Subcutaneous abdominal adipose tissue (tissue), 5 donors: ENCODE results near the gene ATP2B1.

Experiments
- H3K27ac ChIP-seq: one replicate; pipeline ENCODE4 v1.7.0; 2013; ENCODE audit warnings: low read depth, mild to moderate bottlenecking, inconsistent platforms, low read length, moderate library complexity
- H3K27me3 ChIP-seq, 5 donors: one replicate each; pipeline ENCODE4 v1.7.0; 2013; ENCODE audit warnings: low read length in 5 of 5, inconsistent platforms in 1 of 5; ENCODE audit not compliant: control insufficient read depth in 5 of 5, insufficient read depth in 4 of 5
- H3K36me3 ChIP-seq, 5 donors: one replicate each; pipeline ENCODE4 v1.7.0; 2013; ENCODE audit warnings: low read length in 5 of 5; ENCODE audit not compliant: control insufficient read depth in 5 of 5, insufficient read depth in 5 of 5
- H3K4me1 ChIP-seq, 5 donors: one replicate each; pipeline ENCODE4 v1.7.0; 2013; ENCODE audit warnings: low read length in 5 of 5, mild to moderate bottlenecking in 3 of 5, moderate library complexity in 1 of 5; ENCODE audit not compliant: control insufficient read depth in 5 of 5, insufficient read depth in 5 of 5
- H3K4me3 ChIP-seq, 5 donors: one replicate each; pipeline ENCODE4 v1.7.0; 2013; ENCODE audit warnings: low read length in 5 of 5, low read depth in 1 of 5
- H3K9ac ChIP-seq, 5 donors: one replicate each; pipeline ENCODE4 v1.7.0; 2013; ENCODE audit warnings: low read length in 5 of 5, mild to moderate bottlenecking in 4 of 5, moderate library complexity in 3 of 5
- H3K9me3 ChIP-seq, 5 donors: one replicate each; pipeline ENCODE4 v1.7.0; 2013; ENCODE audit warnings: low read length in 5 of 5; ENCODE audit not compliant: control insufficient read depth in 5 of 5
- donor health status: healthy.
- donor health status: healthy.
- donor health status: healthy.
- donor health status: healthy.
- donor health status: healthy.

ATP2B1 gene

GRCh38 chr12:89619764-89620163 lies 88.9 kb downstream of the ATP2B1 start:
- Histone ChIP-seq H3K27ac (no peak overlapping the region), H3K4me1 (no peaks in the 10 kb centered on the region), H3K9ac (no peak overlapping the region), H3K4me3 (no peak overlapping the region), H3K27me3 (no peaks in the 10 kb centered on the region), H3K9me3 (no peaks in the 10 kb centered on the region), H3K36me3 (peaks cover 4 to 26% (median 16%) of the 10 kb centered on the region in 5 donors)

DNA sequence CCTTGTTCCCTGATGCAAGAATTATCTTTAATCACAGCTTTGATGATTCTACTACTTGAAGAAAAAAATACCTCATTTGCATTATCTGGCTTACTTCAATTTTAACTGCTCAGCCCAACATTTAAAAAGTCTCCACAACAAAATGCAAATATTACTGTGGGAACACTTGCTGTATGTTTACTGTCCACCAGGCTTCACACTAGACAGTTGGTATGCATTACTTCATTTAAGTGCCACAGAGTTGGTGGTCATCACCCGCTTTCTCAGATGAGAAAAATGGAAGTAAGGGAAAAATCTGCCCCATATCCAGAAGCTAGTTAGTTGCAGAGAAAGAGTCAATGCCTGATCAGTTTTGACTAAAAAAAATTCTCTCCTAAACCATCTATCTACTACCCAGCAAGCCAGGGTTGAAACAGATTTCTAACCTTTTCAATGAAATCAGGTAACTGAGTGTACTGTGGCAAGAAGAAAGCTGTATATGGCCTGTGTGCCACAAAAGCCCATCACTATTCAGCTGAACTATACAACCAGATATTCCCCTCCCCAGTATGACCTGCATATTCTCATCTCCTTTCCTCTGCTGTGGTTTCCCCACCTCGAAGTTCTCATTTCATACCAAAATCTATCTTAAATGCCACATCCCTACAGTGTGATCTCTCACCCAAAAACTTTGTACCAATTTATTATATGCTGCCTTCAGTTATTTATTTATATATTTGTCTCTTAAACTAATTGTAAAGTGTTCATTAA lies 90.3 kb downstream of the ATP2B1 start:
- Histone ChIP-seq H3K27ac (no peak overlapping the region), H3K27me3 (no peaks in the 10 kb centered on the region), H3K9me3 (no peaks in the 10 kb centered on the region), H3K9ac (no peak overlapping the region), H3K4me3 (no peak overlapping the region), H3K4me1 (no peaks in the 10 kb centered on the region), H3K36me3 (peaks cover 0 to 19% (median 14%) of the 10 kb centered on the region in 5 donors)

DNA sequence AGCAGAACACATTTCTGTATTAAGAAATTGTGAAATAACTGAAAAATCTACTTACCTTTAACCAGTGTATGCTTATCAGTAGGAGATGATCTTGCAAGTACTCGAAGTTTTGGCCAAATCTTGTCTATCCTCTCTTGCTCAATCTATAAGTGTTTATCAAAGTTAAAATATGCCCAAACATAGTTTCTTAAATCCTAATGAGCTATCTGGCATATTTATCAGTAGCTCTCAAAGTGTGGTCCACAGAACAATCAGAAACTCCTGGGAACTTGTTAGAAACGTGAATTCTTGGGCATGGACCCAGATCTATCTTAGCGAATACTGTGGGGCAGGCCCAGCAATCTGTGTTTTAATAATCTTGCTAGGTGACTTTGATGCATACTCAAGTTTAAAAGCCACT lies 98.3 kb downstream of the ATP2B1 start:
- Histone ChIP-seq H3K9ac (no peak overlapping the region), H3K9me3 (no peaks in the 10 kb centered on the region), H3K27me3 (no peaks in the 10 kb centered on the region), H3K36me3 (peaks cover 12 to 27% (median 23%) of the 10 kb centered on the region in 5 donors), H3K4me1 (no peaks in the 10 kb centered on the region), H3K27ac (no peak overlapping the region), H3K4me3 (no peak overlapping the region)

- Histone ChIP-seq H3K4me1 (peaks cover 0 to under 1% (median 0%) of the 10 kb centered on the region in 5 donors), H3K9me3 (no peaks in the 10 kb centered on the region), H3K4me3 (no peak overlapping the region), H3K27me3 (no peaks in the 10 kb centered on the region), H3K9ac (no peak overlapping the region), H3K36me3 (peaks cover 21 to 34% (median 29%) of the 10 kb centered on the region in 5 donors), H3K27ac (no peak overlapping the region)
Measured at GRCh38 chr12:89603678-89604077, 105.0 kb downstream of the ATP2B1 start.

DNA sequence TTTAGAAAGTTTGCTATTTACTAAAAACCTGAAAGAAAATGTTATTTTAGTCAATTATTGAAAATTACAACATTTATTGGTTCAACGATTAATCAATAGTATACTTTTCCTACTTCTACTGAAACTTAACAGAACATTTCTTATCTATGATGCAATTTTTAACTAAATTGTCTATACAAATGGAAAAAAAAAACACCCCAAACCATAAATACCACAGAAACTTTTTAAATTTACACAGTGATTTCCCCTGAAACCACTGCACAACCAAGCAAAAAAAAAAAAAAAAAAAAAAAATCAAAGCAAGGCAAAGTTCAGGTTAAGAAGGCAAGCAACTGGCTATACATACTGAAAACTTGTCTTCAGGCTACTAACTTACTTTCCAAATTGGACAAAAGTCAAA lies 110.9 kb downstream of the ATP2B1 start:
- H3K27ac ChIP-seq = no peak overlapping the region
- peaks cover 0 to 10% (median 4%) of the 10 kb centered on the region in 5 donors for H3K4me1 ChIP-seq
- H3K27me3 ChIP-seq = no peaks in the 10 kb centered on the region
- no peak overlapping the region for H3K4me3 ChIP-seq
- peaks cover 7 to 19% (median 18%) of the 10 kb centered on the region in 5 donors for H3K36me3 ChIP-seq
- H3K9me3 ChIP-seq = no peaks in the 10 kb centered on the region
- no peak overlapping the region for H3K9ac ChIP-seq

- Histone ChIP-seq H3K36me3 (peaks cover 5 to 21% (median 19%) of the 10 kb centered on the region in 5 donors), H3K9me3 (no peaks in the 10 kb centered on the region), H3K27me3 (no peaks in the 10 kb centered on the region), H3K4me1 (peaks cover 0 to 10% (median 4%) of the 10 kb centered on the region in 5 donors), H3K4me3 (no peak overlapping the region), H3K27ac (no peak overlapping the region), H3K9ac (no peak overlapping the region)
Measured at GRCh38 chr12:89597210-89597609, 111.4 kb downstream of the ATP2B1 start.

DNA sequence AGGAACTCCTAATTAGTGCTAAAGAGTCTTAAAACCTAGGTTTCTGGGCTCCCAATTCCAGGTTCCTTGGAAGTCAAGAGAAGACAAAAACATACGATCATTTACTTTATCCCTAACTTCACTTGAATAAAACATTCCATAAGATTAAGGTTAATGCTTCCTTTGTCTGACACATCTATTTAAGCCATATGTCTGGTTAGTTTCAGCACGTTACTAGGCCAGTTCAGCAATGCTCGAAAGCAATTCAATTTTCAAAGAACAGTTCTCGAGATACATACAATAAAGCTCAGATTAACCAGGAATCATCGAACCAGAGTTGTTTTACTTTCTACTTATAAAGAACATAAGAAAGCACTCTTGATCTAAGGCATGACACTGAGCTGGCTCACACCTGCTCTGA lies 114.8 kb downstream of the ATP2B1 start:
- H3K9me3 ChIP-seq = no peaks in the 10 kb centered on the region
- no peaks in the 10 kb centered on the region for H3K27me3 ChIP-seq
- H3K27ac ChIP-seq = no peak overlapping the region
- peaks cover 15 to 34% (median 29%) of the 10 kb centered on the region in 5 donors for H3K36me3 ChIP-seq
- no peak overlapping the region for H3K4me3 ChIP-seq
- peaks cover 0 to 10% (median 4%) of the 10 kb centered on the region in 5 donors for H3K4me1 ChIP-seq
- H3K9ac ChIP-seq = no peak overlapping the region

DNA sequence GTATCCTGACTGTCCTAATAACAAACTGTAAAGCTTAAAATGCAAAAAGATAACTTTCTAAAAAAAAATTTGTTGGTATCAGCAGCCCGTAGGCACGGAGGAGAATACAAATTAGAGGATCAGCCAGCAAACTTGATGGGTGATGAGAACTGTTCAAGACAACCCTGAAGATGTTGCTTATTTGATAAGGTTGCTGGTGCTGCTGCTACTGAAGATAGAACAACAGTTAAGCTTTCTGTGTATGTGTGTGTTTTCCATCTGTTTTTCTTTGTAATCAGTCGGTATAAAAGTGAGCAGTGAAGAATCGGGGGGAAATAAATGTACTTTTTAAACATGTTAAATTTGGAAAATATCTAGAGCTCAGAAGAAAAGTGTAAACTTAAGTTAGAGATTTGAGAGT lies 115.4 kb downstream of the ATP2B1 start:
- no peak overlapping the region for H3K4me3 ChIP-seq

GRCh38 chr12:89589753-89590152 lies 118.9 kb downstream of the ATP2B1 start:
- no peaks in the 10 kb centered on the region for H3K27me3 ChIP-seq
- no peaks in the 10 kb centered on the region for H3K4me1 ChIP-seq
- H3K9ac ChIP-seq = no peak overlapping the region
- H3K27ac ChIP-seq = no peak overlapping the region
- no peaks in the 10 kb centered on the region for H3K9me3 ChIP-seq
- H3K36me3 ChIP-seq = peaks cover 12 to 27% (median 21%) of the 10 kb centered on the region in 5 donors
- no peak overlapping the region for H3K4me3 ChIP-seq

More for the DNA sequence above, 115.4 kb downstream of the ATP2B1 start:
- Histone ChIP-seq H3K27me3 (no peaks in the 10 kb centered on the region), H3K9ac (no peak overlapping the region), H3K9me3 (no peaks in the 10 kb centered on the region), H3K27ac (no peak overlapping the region), H3K4me1 (peaks cover 0 to 7% (median 2%) of the 10 kb centered on the region in 5 donors), H3K36me3 (peaks cover 12 to 34% (median 23%) of the 10 kb centered on the region in 5 donors)

DNA sequence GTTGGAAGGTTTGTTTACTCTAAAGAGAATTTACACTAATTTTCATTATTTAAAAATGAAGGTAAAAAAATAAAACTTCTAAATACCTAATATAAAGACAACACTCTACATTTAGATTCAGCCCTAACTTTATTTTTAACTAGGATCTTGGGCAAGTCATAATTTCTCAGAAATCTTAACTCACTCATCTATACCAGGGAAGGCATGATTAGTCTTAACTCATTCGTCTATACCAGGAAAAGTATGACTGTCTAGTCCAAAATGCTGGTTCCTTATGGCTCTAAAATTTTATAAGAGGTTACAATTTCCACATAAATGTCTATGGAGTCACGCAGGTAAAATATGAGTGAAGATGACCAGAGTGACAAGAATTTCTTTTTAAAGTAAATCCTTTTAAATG lies 130.1 kb downstream of the ATP2B1 start:
- Histone ChIP-seq H3K27ac (no peak overlapping the region), H3K4me1 (peaks cover 0 to 7% (median 0%) of the 10 kb centered on the region in 5 donors), H3K4me3 (no peak overlapping the region), H3K9me3 (no peaks in the 10 kb centered on the region), H3K27me3 (no peaks in the 10 kb centered on the region), H3K36me3 (no peaks in the 10 kb centered on the region), H3K9ac (no peak overlapping the region)
